ENCODE results near the gene GP9.
"Not testable (repeated sequence)": the region's sequence is repeated elsewhere in the genome, so short reads cannot be mapped to it uniquely, and the experiment has no call there.

The GP9 gene

DNA sequence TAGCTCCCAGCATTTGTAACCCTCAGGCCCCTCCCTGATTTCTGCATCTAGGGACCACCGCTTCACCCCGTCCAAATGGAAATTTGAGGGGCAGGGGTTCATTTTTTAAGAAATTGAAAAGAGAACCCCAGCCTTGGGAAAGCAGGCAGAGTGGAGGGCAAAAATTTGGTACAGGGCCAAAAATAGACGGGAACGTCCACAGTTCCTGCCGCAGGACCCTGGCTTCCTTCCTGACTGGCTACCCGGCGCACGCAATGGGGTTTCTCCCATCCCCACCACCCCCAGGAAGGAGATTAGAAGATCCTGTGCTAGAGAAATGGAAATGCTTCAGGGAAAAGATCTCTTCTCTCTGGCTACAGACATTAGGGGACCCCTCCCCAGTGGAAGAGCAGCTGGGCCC, 20.9 kb downstream of the GP9 start:
- no peak for DNase-seq

DNA sequence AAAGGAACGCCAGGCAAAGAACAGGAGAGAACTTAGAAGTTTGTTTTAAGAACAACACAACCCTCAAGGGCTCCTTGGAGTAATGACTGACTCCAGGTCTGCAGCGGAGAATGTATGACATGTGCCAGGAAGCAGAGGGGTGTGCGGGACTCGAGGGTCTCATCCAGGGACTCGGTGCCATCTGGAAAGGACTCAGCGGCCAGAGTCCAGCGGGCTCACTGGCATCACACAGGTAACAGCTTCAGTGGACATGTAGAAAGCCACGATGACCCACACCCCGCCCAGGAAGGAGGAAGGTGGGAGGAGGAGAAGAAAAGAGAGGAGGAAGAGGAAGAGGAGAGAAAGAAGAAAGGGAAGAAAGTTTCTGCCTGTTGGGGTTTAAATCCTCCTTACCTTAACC, 21.4 kb downstream of the GP9 start:
- no peak for DNase-seq

DNA sequence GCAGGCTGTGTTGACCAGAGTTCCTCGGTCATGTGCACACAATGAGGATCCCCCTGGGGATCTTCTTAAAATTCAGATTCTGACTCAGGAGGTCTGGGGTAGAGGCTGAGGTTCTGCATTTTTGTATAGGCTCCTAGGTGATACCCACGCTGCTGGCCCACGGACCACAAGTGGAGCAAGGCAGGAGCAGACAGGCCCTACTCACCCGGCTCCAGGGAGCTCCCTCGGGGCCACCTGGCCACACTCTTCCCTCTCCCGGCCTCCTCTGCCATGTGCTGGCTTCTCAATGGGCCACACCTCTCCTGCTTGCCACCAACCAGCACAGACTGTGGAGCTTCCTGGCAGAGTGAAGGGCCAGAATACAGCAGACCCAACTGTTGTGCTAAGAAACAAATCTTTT, 23.9 kb downstream of the GP9 start:
- DNase-seq = no peak

DNA sequence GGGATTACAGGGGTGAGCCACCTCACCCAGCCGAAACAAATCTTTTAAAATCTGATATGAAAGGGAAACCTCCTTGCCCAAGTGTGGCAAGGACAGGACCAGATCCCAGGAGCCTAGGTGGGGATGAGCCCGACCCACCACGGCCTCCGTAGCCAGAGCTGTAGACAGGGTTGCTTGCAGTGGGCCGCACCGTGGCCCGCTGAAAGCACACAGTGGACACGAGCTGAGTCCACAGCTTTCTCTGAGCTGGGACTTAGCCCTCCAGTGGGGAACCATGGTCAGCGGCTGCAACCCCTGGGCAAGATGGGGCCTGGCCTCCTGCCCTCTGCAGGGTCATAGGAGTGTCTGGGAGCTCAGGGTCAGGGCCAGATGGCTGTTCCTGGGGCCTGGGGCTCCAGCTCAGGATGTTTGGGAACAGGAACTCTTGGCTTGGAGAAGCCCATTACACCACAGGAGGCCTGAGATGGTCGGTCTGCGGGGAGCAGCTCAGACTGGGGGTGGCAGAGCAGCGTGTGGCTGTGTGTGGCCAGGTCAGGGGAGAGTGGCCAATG, 24.7 kb downstream of the GP9 start:
- DNase-seq = no peak

DNA sequence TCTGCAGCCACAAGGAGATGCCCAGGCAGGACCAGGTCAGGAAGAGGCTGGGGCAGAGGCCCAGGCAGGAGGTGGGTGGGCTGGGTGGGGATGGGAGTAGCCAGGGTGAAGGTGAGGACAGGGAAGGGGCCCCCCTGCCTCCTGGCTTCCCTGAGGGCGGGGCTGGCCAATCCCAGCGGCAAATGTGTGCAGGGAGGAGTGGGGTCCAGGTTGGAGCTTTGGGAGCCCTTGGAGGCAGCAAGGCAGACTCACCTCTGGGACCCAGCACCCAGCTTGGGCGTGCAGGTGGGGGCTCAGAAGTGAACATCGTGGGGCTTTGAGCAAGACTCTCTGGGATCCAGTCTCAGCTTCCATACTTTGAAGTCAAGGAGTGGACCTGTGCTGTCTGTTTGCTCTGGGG, 25.2 kb downstream of the GP9 start:
- DNase-seq = no peak

DNA sequence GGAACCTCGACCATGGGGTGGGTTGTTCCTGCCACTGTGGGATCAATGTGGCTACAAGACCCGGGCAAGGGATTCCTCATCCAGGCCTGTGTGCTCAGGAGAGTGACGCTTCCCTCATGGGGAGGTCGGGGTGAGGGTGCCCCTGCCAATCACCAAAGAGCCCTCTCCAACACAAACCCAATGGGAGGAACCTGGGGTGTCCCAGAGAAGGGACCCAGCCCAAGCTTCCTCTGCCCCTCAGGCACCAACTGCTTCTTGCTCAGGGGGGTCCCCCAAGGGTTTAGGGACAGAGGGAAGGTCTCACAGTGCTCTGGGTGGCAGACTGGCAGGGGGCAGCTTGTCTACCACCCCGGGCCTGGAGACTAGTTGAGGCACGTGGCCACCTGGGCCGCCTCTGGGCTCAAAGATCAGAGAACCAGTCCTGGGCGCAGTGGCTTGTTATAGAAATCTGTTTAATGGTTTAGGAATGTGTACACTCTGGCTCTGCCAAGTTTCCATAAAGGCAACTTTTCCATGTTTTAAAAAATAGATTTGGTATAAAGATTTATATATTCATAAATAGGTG, 26.6 kb downstream of the GP9 start:
- no peak for DNase-seq

DNA sequence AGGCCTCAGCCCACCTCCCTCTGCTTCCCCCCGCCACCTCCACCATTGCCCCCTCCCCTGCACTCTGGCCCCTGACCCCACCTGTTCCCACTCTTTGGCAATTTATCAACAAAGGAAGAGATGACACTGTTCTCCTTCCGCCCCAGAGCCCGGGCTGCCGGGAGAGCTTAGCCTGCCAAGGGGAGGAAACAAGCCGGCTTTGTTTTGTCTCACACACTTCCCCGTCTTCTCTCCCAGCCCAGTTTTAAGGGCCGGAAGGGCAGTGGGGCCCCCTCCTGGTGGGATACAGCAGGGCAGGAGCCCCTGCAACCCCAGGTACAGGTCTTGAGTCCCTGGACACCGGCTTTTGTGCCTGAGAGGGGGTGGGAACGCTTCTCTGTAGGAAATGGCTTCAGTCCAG, 27.3 kb downstream of the GP9 start:
- DNase-seq = not testable (repeated sequence)

DNA sequence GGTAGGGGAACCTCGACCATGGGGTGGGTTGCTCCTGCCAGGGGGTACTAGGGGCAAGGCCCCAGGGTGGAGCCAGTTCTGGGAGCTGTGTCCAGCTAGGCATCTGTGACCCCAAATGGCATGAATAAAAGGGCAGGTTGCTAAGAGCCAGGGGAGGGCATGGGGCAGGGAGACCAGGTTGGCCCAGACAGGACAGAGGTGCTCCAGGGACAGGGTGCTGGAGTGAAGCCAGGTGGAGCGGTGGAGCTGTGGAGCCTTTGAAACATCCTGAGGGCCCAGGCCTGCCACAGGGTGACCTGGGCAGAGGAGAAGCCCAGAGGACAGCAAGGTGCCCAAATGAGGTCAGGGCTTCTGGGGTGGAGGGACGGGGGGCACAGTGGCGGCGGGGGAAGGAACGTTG, 27.7 kb downstream of the GP9 start:
- DNase-seq = not testable (repeated sequence)

DNA sequence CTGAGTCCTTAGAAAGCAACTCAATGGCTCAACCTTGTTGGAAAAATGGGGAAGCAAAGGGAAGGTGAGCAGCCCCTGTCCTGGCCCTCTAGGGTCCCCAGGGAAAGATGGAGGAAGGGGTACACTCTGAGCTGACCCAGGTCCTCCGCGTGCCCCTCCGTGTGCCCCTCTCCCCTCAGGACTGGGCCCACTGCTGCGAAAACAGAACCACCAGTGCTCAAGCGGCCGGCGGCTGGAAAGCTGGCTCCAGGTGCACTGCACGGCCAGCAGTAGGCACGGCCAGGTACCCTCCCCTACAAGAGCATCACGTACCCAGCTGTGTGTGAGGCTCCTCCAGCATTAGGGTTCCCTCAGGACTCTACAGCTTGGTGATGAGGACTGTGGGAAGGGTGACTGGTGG, 34.7 kb downstream of the GP9 start:
- DNase-seq = no peak

DNA sequence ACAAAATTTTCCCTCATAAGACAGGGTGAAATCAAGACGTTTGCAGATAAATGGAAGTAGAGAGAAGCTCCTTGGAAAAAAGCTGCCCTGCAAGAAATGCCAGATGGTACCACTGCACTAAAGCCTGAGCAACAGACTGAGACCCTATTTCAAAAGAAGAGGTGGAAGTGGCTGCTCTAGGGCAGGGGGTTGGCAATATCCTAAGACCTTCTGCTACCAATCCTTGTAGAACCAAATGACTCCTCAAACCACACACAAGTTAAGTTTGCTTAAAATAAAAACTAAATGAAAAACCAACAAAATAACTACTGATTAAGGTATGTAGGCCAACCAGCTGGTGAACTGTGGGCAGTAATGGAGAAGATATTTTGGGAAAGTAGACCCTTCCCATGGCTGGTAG, 39.7 kb downstream of the GP9 start:
- no peak for DNase-seq

DNA sequence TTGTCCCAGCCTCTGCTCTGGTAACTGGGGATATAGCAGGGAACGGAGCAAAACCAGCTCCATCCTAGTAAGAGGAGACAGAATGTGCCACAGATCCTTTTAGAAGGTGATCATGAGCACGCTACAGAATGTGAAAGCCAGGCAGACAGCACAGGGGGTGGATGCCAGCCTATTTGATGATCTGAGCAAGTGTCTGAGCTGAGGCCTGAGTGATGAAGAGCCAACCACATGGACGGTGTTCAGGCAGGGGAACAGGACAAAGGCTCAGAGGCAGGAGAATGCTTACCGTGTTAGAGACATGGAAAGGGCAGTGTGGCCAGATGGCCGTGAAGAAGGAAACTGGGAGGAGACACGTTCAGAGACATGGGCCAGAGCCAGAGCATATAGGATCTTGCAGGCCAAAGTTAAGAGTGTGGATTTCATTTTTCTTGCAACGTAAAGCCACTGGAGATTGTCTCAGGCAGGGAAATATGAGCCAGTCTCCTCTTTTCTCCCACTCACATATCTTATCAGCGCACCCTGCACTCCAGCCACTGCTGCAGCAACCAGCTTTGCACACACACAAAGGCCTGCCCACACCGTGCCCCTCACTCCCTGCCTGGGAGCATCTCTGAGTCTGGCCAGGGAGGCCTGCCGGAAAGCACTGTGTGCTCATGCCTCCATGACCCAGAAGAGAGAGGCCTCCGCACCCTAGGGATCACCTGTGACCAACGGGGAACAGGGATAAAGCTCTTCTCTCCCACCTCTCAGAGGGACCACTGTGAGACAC, 41.0 kb downstream of the GP9 start:
- no peak for DNase-seq

DNA sequence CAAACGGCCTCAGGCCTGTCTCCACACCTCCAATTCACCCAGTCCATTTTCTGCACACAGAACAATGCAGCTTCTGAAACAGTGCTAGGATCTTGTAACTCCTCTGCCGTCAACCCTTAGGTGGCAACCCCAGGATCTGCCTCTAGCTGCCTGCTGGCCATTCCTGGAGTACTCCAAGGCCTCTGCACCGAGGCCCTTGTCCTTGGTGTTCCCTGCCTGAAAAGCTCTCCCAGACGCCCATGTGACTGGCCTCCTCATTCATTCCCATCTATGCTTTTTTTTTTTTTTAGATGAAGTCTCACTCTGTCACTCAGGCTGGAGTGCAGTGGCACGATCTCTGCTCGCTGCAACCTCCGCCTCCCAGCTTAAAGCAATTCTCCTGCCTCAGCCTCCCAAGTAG, 42.7 kb downstream of the GP9 start:
- no peak for DNase-seq

DNA sequence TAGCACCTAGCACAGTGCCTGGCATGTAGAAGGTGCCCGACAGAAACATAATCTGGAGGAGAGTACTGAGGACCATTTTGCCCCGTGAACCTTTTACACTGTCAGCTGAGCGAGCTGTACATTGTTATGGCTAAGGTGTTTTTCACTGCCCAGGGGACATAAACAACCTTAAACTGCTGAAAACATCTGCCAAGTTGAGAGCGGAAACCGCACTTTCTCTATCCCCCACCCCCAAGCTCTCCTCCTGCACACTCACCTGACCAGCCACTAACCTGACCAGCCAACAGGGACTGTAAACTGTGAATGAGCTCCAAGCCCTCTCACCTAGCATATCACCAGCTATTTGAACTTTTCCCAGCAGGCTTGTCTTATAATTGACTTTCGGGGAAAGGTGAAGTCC, 43.5 kb downstream of the GP9 start:
- DNase-seq = no peak

DNA sequence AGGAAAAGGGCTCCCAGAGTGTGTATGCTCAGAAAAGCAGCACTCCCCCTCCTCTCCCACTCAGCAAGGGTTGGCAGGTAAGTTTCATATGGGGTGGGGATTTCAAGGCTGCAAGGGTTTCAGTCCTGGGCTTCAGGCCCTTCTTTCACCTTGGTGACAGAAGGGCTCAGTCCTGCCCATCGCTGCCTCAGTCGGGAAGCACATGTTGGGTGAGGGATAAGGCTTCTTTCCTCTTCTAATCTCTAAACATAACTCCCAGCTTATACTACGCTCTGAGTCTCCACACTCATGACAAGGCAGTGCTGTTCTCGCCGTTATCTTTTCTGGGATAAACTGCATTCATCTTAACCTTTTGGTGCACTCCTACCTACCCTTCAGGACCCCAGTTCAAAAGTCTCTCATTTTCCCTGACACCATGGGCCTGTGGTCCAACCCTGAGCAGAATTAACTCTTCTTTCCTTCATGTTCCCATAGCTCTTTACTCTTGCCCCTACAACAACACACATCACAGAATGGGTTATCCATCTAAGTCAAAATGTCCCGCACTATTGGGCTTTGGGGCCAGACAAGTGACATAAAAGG, 44.0 kb downstream of the GP9 start:
- no peak for DNase-seq

DNA sequence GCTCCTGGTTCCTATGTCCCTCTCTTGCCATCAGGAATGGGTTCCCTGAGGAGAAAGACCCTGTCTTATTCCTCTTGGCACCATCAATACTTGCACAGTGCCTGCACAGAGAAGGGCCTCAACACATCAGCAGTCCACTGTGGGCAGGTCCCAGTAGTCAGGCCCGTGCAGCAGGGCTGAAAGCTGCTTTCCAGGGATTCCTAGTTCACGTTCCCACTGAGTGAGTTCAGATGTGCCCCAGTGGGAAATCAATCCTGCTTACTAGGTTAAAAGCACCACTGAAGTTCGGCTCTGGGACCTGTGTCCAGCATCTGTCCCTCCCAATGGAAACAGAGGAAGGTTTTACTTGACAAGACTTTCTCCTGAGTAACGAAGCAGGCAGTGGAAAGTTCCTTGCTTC, 45.3 kb downstream of the GP9 start:
- no peak for DNase-seq

DNA sequence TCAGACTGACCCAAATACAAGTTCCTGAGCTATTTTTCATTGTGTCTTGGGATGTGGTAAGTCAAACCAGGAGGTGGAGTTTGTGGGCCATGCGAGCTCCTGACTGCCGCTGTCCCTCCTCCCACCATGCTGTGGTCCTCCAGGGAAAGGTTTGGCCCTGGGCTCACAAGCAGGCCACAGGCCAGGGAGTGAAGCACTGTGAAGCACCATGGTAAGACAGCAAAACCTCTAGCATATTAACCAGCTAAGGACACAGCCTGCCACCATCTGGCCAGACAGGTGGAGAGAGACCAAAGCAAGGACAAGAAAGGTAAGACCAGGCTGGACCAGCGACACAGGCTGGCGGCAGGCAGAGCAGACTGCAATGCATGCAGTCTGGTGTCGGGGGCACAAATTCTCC, 45.7 kb downstream of the GP9 start:
- no peak for DNase-seq

DNA sequence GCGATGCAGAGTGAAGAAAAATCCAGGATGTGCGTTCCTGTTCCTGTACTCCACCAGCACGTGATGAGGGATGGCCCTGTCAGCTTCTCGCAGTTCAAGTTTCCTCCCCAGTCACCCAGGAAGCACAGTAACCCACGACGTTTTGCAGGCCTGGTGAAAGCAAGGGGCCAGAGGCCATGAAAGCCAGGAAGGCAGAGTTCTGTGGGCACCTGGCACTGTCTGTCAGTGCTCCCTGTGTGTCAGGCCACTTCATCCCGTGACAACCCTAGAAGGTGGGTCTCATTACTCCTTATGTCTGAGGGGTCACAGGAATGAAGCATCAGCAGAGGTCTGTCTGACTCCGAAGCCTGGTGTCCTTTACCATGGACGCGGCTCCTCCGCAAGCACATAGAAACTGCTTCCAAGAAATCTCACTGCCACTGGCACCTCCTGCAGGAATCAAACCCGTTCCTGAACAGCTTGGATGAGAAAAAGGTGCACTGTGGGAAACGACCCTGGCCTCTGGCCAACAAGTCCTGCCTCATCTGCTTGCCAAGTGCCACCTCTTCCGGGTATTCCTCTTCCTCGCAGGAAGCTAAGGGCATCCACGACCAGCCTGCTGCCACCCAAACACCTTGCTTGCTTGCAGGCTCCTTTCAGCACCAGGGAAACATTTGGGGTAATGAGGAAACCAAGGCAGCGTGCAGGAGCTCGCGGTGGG, 46.4 kb downstream of the GP9 start:
- no peak for DNase-seq

DNA sequence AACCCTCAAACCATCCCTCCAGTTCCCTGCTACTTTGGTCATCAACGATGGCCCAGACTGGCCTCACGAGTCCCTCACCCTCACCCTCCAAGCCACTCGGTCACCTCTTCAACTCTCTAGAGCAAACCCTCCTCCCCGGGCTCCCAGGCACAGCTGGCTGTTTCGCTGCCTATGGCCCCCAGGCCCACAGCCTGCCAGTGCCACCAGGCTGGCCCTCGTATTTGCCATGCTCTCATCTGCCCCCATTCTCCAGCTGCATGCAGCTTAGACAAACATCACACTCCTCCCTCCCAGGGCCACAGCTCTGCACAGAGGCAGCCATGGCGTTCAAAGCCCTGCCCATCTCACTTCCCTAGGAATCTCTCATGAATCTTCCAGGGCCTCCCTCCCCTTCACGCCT, 47.2 kb downstream of the GP9 start:
- DNase-seq = no peak

DNA sequence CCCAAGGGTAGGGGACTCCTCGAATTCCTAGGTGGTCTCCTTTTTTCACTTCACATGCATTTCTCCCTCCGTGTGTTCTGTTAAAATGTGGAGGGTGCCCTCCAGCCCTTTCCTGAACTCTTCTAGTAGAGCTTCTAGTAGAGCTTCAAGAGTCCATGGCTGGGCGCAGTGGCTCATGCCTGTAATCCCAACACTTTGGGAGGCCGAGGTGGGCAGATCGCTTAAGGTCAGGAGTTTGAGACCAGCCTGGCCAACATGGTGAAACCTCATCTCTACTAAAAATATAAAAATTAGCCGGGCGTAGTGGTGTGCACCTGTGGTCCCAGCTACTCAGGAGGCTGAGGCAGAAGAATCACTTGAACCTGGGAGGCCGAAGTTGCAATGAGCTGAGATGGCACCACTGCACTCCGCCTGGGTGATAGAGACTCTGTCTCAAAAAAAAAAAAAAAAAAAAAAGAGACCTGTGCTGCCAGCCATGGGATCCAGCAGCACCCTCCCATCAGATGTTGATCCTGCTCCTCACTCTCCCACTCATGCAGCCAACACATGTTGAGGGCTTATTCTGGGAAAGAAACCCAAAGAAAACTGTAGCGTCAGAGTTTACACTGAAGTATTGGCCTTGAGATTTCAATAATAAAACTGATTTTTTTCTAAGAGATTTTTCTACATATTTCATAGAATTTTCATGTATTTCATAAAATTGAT, 50.6 kb downstream of the GP9 start:
- not testable (repeated sequence) for DNase-seq
